GM12801 (cell line): ENCODE measurements around the gene TDP1.

Experiments used
- CTCF ChIP-seq: IDR thresholded peaks from one replicate; pipeline ENCODE4 v1.5.1; 2011; ENCODE audit warnings: control low read depth; ENCODE audit not compliant: insufficient read length; ENCODE audit errors: extremely low read depth

Gene TDP1

DNA sequence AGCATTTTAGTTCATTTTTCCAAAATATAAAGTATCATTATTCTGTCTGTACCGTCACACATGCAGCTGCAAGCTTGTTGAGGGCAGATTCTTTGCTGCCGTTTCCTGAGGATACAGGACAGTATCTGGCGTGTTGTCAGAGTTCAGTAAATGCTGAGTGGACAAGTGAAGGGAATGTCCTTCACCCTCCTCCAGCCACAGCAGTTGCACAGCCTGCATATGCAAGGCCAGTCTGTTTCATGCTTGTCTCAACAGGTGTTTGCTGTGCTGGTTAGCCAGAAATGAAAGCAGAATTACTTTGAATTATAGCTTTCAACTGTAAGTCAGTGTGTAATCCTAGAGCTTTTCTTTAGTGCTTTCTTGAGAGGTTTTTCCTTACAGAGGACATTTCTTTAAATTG lies 36.5 kb downstream of the TDP1 start:
- TF ChIP-seq CTCF: no peak

- no peak for TF ChIP-seq CTCF
These were observed 41.2 kb downstream of the TDP1 start for GRCh38 chr14:89996963-89997362.

DNA sequence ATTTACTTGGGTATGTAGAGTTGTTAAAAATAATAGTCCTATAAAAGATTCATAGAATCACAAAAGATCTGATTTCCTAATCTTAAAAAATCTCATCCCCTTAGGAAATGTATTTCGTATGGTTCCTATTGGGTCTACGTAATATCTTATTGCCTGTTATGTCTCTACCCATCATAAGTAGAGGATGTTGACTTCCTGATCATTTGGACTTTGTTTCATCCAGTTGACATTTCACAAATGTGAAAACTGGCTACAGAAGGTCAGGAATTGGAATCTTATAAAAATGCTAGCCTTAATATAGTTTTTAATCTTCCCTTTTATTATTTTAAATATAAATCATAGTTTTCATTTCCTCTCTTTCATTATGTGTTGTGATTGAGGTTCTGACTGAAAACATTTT lies 45.2 kb downstream of the TDP1 start:
- TF ChIP-seq CTCF: no peak

DNA sequence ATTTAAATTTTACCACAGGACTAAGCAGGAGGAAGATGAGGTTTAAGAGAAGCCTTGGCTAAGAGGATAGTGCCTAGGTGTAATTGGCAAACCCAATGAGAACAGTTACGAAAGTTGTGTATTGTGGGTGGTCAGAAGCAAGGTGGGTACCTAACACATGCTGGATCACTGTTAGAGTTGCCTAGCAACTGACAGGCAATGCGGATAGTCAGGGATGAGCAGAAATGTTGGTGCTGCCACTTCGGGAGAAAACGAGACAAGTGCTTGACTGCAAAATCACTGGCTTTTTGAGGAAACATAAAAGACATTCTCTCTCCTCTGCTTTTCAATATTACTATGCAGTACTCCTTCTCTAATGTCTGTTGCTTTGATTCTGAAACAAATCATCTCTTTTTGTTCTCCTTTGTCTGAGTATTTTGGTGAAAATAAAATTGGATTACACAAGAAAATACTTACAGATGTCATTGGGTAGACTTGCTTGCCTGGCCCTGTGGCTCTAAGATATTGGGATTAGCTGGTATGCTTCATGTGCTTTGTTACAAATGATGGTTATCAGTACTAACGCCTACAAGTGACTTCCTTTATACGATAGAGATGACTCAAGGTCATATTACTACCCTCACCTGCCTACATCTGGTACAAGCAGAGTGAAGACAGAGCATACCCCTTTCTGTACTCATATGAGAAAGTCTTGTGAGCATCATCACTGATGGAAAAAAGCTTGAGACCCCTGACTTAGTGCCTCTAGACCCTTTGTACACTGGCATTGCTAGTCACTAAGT lies 48.0 kb downstream of the TDP1 start:
- no peak for TF ChIP-seq CTCF

DNA sequence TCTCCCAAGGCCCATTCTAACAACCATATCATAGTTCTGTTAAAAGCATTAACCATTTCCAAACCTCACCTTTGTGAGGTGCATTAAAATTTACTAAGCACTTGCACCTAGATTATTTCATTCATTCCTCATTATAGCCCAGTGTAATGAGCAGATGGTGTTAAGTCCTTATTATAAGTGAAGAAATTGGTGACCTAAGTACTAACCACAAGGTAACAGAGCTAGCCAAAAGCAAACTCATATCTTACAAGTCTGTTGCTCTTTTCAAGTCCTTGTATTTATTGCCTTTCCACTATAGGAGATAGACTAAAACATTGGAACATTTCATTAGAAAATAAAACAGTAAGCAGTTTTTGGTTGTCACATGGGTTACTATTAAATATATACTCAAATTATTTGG lies 49.7 kb downstream of the TDP1 start:
- no peak for TF ChIP-seq CTCF

- no peak for TF ChIP-seq CTCF
These were observed 50.3 kb downstream of the TDP1 start for GRCh38 chr14:90005939-90006530.

DNA sequence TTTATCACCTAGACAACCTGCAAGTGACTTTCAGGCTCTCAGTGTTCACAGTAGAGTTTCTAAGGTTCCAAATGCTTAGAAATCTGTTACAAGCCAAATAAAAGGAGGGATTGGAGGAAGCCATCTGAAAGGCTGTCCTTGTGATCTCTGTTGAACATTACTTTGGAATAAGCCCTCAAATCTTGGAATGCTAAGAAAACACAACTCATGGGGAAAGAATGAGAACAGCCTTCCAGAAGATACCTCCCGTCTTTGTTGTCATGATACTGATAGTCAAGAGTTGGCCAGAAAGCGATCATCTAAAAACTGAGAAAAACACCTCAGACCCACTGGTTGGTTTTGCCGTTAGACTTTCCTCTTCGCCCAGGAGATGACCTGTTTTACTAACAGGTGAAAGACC lies 61.6 kb downstream of the TDP1 start:
- no peak for TF ChIP-seq CTCF
